IMR-90 (cell line): ENCODE results near the gene CAGE1. TPM values are rescaled to one million over a fixed set of nuclear protein-coding genes. Genes with fewer than 3 reads are reported as not detected.

Source experiments
- ATAC-seq: fragments of 200-7000 bp; cut with Tn5 transposase; 2 replicates; pipeline ENCODE4 v1.9.1; 2020; ENCODE audit warnings: low read depth, mild to moderate bottlenecking, moderate library complexity
- BruUV-seq: library from RNA; stranded (reverse); fragments of 400-500 nt; replicated peaks from 2 replicates; lab custom pipeline; 2021; lab: Mats Ljungman, UMichigan
- CTCF ChIA-PET: fragments of 300-600 bp; formaldehyde crosslinking; extraction: SDS; loops from one replicate; lab custom pipeline; 2021; ENCODE audit warnings: antibody characterized with exemption; lab: Yijun Ruan, JAX
- POLR2A ChIA-PET: fragments of 300-600 bp; sonication (Branson Sonifier 250); formaldehyde crosslinking; loops from one replicate; lab custom pipeline; 2022; ENCODE audit warnings: antibody characterized with exemption; ENCODE audit not compliant: unreplicated experiment; lab: Charles Lee
- DNase-seq: peaks from one replicate; pipeline ENCODE4 v3.0.0; 2013
- H2AFZ ChIP-seq: replicated peaks from 2 replicates; pipeline ENCODE3; 2013; ENCODE audit warnings: low read length, mild to moderate bottlenecking; ENCODE audit not compliant: poor library complexity
- H2AK5ac ChIP-seq: 2 replicates; pipeline ENCODE4 v1.6.1; 2013; ENCODE audit warnings: low read depth, low read length, inconsistent platforms
- H2AK9ac ChIP-seq: replicated peaks from 2 replicates; pipeline ENCODE3; 2013; ENCODE audit warnings: mild to moderate bottlenecking, low read depth, low read length, moderate library complexity; ENCODE audit not compliant: poor library complexity
- H2BK120ac ChIP-seq: 2 replicates; pipeline ENCODE4 v1.6.1; 2013; ENCODE audit warnings: low read depth, low read length, inconsistent platforms
- H2BK15ac ChIP-seq: 3 replicates; pipeline ENCODE4 v1.6.1; 2013; ENCODE audit warnings: low read depth, low read length, inconsistent platforms
- H2BK20ac ChIP-seq: 2 replicates; pipeline ENCODE4 v1.6.1; 2013; ENCODE audit warnings: low read depth, mild to moderate bottlenecking, inconsistent platforms, low read length, moderate library complexity
- H2BK5ac ChIP-seq: 2 replicates; pipeline ENCODE4 v1.6.1; 2013; ENCODE audit warnings: mild to moderate bottlenecking, low read depth, low read length, inconsistent platforms; ENCODE audit not compliant: poor library complexity, severe bottlenecking
- H3K14ac ChIP-seq: replicated peaks from 2 replicates; pipeline ENCODE4 v1.6.1; 2013; ENCODE audit warnings: low read depth, low read length, inconsistent platforms
- H3K18ac ChIP-seq: 2 replicates; pipeline ENCODE4 v1.6.1; 2013; ENCODE audit warnings: low read depth, low read length, control low read depth
- H3K23ac ChIP-seq: 2 replicates; pipeline ENCODE4 v1.6.1; 2013; ENCODE audit warnings: low read depth, low read length, inconsistent platforms
- H3K27ac ChIP-seq: 2 replicates; pipeline ENCODE4 v1.5.1; 2013; ENCODE audit warnings: mild to moderate bottlenecking, control low read depth, low read length; ENCODE audit not compliant: insufficient read depth
- H3K27me3 ChIP-seq: 2 replicates; pipeline ENCODE4 v1.6.1; 2013; ENCODE audit warnings: low read length; ENCODE audit not compliant: control insufficient read depth, insufficient read depth
- H3K36me3 ChIP-seq: 2 replicates; pipeline ENCODE4 v1.6.1; 2013; ENCODE audit warnings: low read length, mixed read lengths; ENCODE audit not compliant: control insufficient read depth, insufficient read depth
- H3K4ac ChIP-seq: 2 replicates; pipeline ENCODE4 v1.6.1; 2013; ENCODE audit warnings: low read depth, low read length, inconsistent platforms
- H3K4me1 ChIP-seq: 2 replicates; pipeline ENCODE4 v1.6.1; 2013; ENCODE audit warnings: low read length, mixed read lengths; ENCODE audit not compliant: control insufficient read depth, insufficient read depth
- H3K4me2 ChIP-seq: 2 replicates; pipeline ENCODE4 v1.6.1; 2013; ENCODE audit warnings: low read depth, mild to moderate bottlenecking, control low read depth, low read length, moderate library complexity
- H3K4me3 ChIP-seq: 2 replicates; pipeline ENCODE4 v1.5.1; 2013; ENCODE audit warnings: low read depth, mild to moderate bottlenecking, control low read depth, low read length, moderate library complexity; ENCODE audit not compliant: insufficient read depth
- H3K56ac ChIP-seq: 2 replicates; pipeline ENCODE4 v1.6.1; 2013; ENCODE audit warnings: low read length, inconsistent platforms; ENCODE audit not compliant: insufficient read depth; ENCODE audit errors: extremely low read depth
- H3K79me1 ChIP-seq, 2 experiments: 2 replicates each; pipeline ENCODE4 v1.6.1; 2013; ENCODE audit warnings: low read length in 2 of 2, inconsistent platforms in 1 of 2, low read depth in 1 of 2
- H3K9ac ChIP-seq: 2 replicates; pipeline ENCODE4 v1.6.1; 2013; ENCODE audit warnings: low read depth, low read length, control low read depth
- H3K9me1 ChIP-seq: 2 replicates; pipeline ENCODE4 v1.6.1; 2013; ENCODE audit warnings: low read length, inconsistent platforms; ENCODE audit not compliant: insufficient read depth
- H3K9me3 ChIP-seq: 2 replicates; pipeline ENCODE4 v1.6.1; 2013; ENCODE audit warnings: low read length; ENCODE audit not compliant: control insufficient read depth, insufficient read depth
- H4K20me1 ChIP-seq: 2 replicates; pipeline ENCODE4 v1.6.1; 2013; ENCODE audit warnings: low read length, inconsistent platforms; ENCODE audit not compliant: insufficient read depth
- H4K5ac ChIP-seq: 2 replicates; pipeline ENCODE4 v1.6.1; 2013; ENCODE audit warnings: mild to moderate bottlenecking, low read depth, low read length, control low read depth
- H4K8ac ChIP-seq, 2 experiments: 2 replicates each; pipeline ENCODE4 v1.6.1; 2013; ENCODE audit warnings: low read depth in 2 of 2, low read length in 2 of 2, control low read depth in 1 of 2, inconsistent platforms in 1 of 2
- H4K91ac ChIP-seq: 2 replicates; pipeline ENCODE4 v1.6.1; 2013; ENCODE audit warnings: low read depth, low read length, inconsistent platforms; ENCODE audit not compliant: insufficient read depth
- CTCF ChIP-seq: conservative IDR thresholded peaks from 2 replicates; pipeline ENCODE4 v1.5.1; 2012; ENCODE audit warnings: mild to moderate bottlenecking, low read depth, low read length, improper control_type of control experiment
- MAFK ChIP-seq: IDR thresholded peaks from 2 replicates; pipeline ENCODE4 v1.6.1; 2012; ENCODE audit warnings: low read depth, low read length, improper control_type of control experiment
- NFE2L2 ChIP-seq: fragments of 150-350 bp; IDR thresholded peaks from 2 replicates; pipeline ENCODE4 v1.6.1; 2016; ENCODE audit warnings: low read depth, mild to moderate bottlenecking, low read length
- POLR2A ChIP-seq: IDR thresholded peaks from 2 replicates; pipeline ENCODE4 v1.6.1; 2012; ENCODE audit warnings: mild to moderate bottlenecking, low read depth, low read length
- RFX5 ChIP-seq: IDR thresholded peaks from 2 replicates; pipeline ENCODE4 v1.8.0; 2012; ENCODE audit warnings: low read depth, mild to moderate bottlenecking, low read length, moderate library complexity
- SMC3 ChIP-seq: fragments of 150-350 bp; IDR thresholded peaks from 2 replicates; pipeline ENCODE4 v1.6.1; 2016; ENCODE audit warnings: low read depth, mild to moderate bottlenecking, antibody characterized with exemption, low read length, moderate library complexity
- WGBS, 2 experiments: methylation state at CpG; one replicate each; pipeline versions ENCODE4 v1.1.5 to v1.1.7; 2013; ENCODE audit warnings: missing lambda C conversion rate in 2 of 2; ENCODE audit not compliant: insufficient read length in 1 of 2; ENCODE audit errors: extremely low coverage in 2 of 2; 5-methylcytosine and 5-hydroxymethylcytosine counted together
- dilution Hi-C: fragments of 300-500 bp; cut with HindIII; formaldehyde crosslinking; loops from one replicate; pipeline ENCODE4 v1.14.3; 2018; ENCODE audit warnings: low sequenced_read_pairs; ENCODE audit not compliant: unreplicated experiment
- in situ Hi-C: fragments of 300-500 bp; cut with MboI; formaldehyde crosslinking; loops from 3 replicates; pipeline ENCODE4 v1.14.3; 2019; ENCODE audit warnings: low sequenced_read_pairs, inconsistent platforms, mixed read lengths
- intact Hi-C: fragments of 100-400 bp; cut with micrococcal nuclease; formaldehyde crosslinking; loops from 2 replicates; pipeline ENCODE4 v1.10.0; 2022
- polyA plus RNA-seq, 3 experiments: library from polyadenylated mRNA; depleted of rRNA; stranded (reverse); fragments of >200 nt; gene quantifications; 2 replicates each; pipeline ENCODE4 v1.2.3, GENCODE V29; 2012; ENCODE audit warnings: low replicate concordance in 1 of 3
- total RNA-seq: library from RNA; depleted of rRNA; stranded (reverse); fragments of >200 nt; gene quantifications from 2 replicates; pipeline ENCODE4 v1.2.3, GENCODE V29; 2012

Gene CAGE1
- total and polyA plus RNA-seq, 2 of the 4 experiments (the other 2 are of a cell fraction), result not detected

GRCh38 chr6:7392402-7392801 lies 2.9 kb upstream of the CAGE1 start:
- H3K27me3 ChIP-seq, result no peaks in the 10 kb centered on the region
- H3K4me1 ChIP-seq, result no peaks in the 10 kb centered on the region
- ChIA-PET POLR2A (no interaction called here), CTCF (interaction anchor here (0.7 kb wide), 1 partner anchor 8 kb away, joined by 3 read pairs; no protein-coding TSS in a partner anchor)
- peaks cover 19 to 29% of the 10 kb centered on the region in 2 experiments for H3K79me1 ChIP-seq
- dilution Hi-C loops (no loop called here), intact Hi-C loops (no loop called here), in situ Hi-C loops (loop anchor here (10.0 kb wide), 1 partner anchor 88 kb away; no protein-coding TSS in a partner anchor)
- no peak overlapping the region for H3K27ac ChIP-seq
- H2AK5ac ChIP-seq, result no peak overlapping the region
- WGBS, 2 experiments, result 72% methylated on average over 2 of the region's 6 CpGs; no CpG with 5 or more reads in 1 of the 2 experiments
- H2BK20ac ChIP-seq, result no peak overlapping the region
- no peak overlapping the region for H3K23ac ChIP-seq
- DNase-seq (no peak), ATAC-seq (no peak)
- H4K20me1 ChIP-seq, result peaks cover 6% of the 10 kb centered on the region; the same call in 1 of the 2 replicates
- H3K14ac ChIP-seq, result no peak overlapping the region
- BruUV-seq, result no TSS peak
- H4K91ac ChIP-seq, result no peak overlapping the region
- H3K9me1 ChIP-seq, result no peaks in the 10 kb centered on the region; the same call in 1 of the 2 replicates
- H3K9ac ChIP-seq, result no peak overlapping the region
- H2AFZ ChIP-seq, result no peak overlapping the region
- H3K36me3 ChIP-seq, result peaks cover 8% of the 10 kb centered on the region
- no peak overlapping the region for H3K18ac ChIP-seq
- H3K56ac ChIP-seq, result no peak overlapping the region
- no peak overlapping the region for H4K8ac ChIP-seq
- no peak overlapping the region for H2BK5ac ChIP-seq
- no peaks in the 10 kb centered on the region for H3K9me3 ChIP-seq
- TF ChIP-seq POLR2A (no peak), RFX5 (no peak), CTCF (no peak), SMC3 (no peak), NFE2L2 (no peak), MAFK (no peak)
- no peak overlapping the region for H4K5ac ChIP-seq
- no peak overlapping the region for H3K4ac ChIP-seq
- no peak overlapping the region for H3K4me2 ChIP-seq
- H2BK15ac ChIP-seq, result no peak overlapping the region
- H2AK9ac ChIP-seq, result no peak overlapping the region
- no peak overlapping the region for H3K4me3 ChIP-seq
- no peak overlapping the region for H2BK120ac ChIP-seq
